Measurements from ENCODE around the gene OPALIN. TPM values are rescaled to one million over a fixed set of nuclear protein-coding genes. Genes with fewer than 3 reads are reported as not detected.

OPALIN gene
- total and polyA plus RNA-seq, 2 donors (not counting 3 experiments of a cell fraction or from before 2014, with no cell fraction given): not detected

- Histone ChIP-seq H3K9ac (replicated peaks; ENCODE audit: extremely low read depth, insufficient read depth, low read length) (no peak overlapping the region), H3K9me1 (replicated peaks; ENCODE audit: control insufficient read depth, extremely low read depth, insufficient read depth, low read length) (no peaks in the 10 kb centered on the region), H3K27ac (ENCODE audit: insufficient read depth, low read depth, low read length) (no peak overlapping the region), H3K79me2 (ENCODE audit: control insufficient read depth, insufficient read depth, low read length) (no peaks in the 10 kb centered on the region), H3K36me3 (ENCODE audit: control insufficient read depth in 2 of 2, extremely low read depth in 1 of 2, insufficient read depth in 2 of 2, low read length in 2 of 2) (no peaks in the 10 kb centered on the region), H3K4me3 (replicated peaks in 1 of 3; ENCODE audit: insufficient read depth in 1 of 3, low read depth in 1 of 3, low read length in 3 of 3) (no peak overlapping the region), H2AFZ (ENCODE audit: low read depth, low read length) (no peak overlapping the region), H3K9me3 (replicated peaks; ENCODE audit: control insufficient read depth, insufficient read depth, low read length) (no peaks in the 10 kb centered on the region), H4K20me1 (replicated peaks; ENCODE audit: control insufficient read depth, extremely low read depth, insufficient read depth, low read length) (no peaks in the 10 kb centered on the region), H3K4me2 (ENCODE audit: insufficient read depth, low read length) (no peak overlapping the region), H3K27me3 (ENCODE audit: control insufficient read depth in 2 of 2, insufficient read depth in 2 of 2, low read length in 2 of 2) (peaks cover 0 to 2% of the 10 kb centered on the region in 2 experiments), H3K4me1 (ENCODE audit: control insufficient read depth, extremely low read depth, insufficient read depth, low read length) (no peaks in the 10 kb centered on the region)
- POLR2A ChIA-PET: no interaction called here
- dilution Hi-C loops (cut with MboI; ENCODE audit: extremely low pct_ligation_motif_present, low sequenced_read_pairs) (no loop called here), intact Hi-C loops (cut with micrococcal nuclease) (no loop called here)
- CTCF ChIA-PET: interaction anchor here (1.6 kb wide), 1 partner anchor 13 kb away, joined by 3 read pairs; no protein-coding TSS in a partner anchor
- DNase-seq (ENCODE audit: low read depth, low spot score) (no peak), FAIRE-seq (no peak)
- no peak for TF ChIP-seq MYC (IDR thresholded peaks at IDR 0.05; ENCODE audit: low read depth, low read length)
- no peak for TF ChIP-seq FOS (IDR thresholded peaks at IDR 0.05; ENCODE audit: borderline replicate concordance, insufficient read depth, low read length)
- no peak for TF ChIP-seq POLR2A (IDR thresholded peaks at IDR 0.05; ENCODE audit: low read depth, low read length)
- TF ChIP-seq EZH2 (IDR thresholded peaks at IDR 0.05; ENCODE audit: borderline replicate concordance, low read depth, low read length, severe bottlenecking): no peak
- no peak for TF ChIP-seq CTCF (IDR thresholded peaks at IDR 0.05; ENCODE audit: extremely low read depth in 1 of 2, insufficient read depth in 1 of 2, low read depth in 1 of 2, low read length in 2 of 2)
- no peak for TF ChIP-seq POLR2AphosphoS5 (IDR thresholded peaks at IDR 0.05; ENCODE audit: insufficient read depth, low read depth, low read length)
- no peak for TF ChIP-seq JUN (IDR thresholded peaks at IDR 0.05; ENCODE audit: borderline replicate concordance, insufficient read depth, insufficient read length, low read depth)
- TF ChIP-seq MAX (IDR thresholded peaks at IDR 0.05; ENCODE audit: insufficient read depth, insufficient read length): no peak
- TF ChIP-seq GATA2 (IDR thresholded peaks at IDR 0.05; ENCODE audit: insufficient read depth, insufficient read length, low read depth, low read length): no peak
- no TSS peak for BruUV-seq (replicated peaks)
Measured at GRCh38 chr10:96306516-96306915, 52.3 kb downstream of the OPALIN start.

Data from endothelial cell of umbilical vein (primary cell).